GM03348 (cell line): ENCODE data around the gene TEDC2.
A peak's percentile ranks its signal among the peaks of the same experiment; 100 is the strongest.

Experiments
- DNase-seq: peaks from one replicate; pipeline ENCODE4 v3.0.0; 2012; ENCODE audit warnings: low spot score

TEDC2 gene

GRCh38 chr16:2513405-2514332 is 53.8 kb downstream of the TEDC2 start, which contains the start of gene ATP6V0C:
ATP6V0C (plus strand) TSS chr16:2513952; CDS start chr16:2514104, 152 bp downstream.
- peak; percentile 96 for DNase-seq
